Vagina (tissue), 2 donors: ENCODE results near the gene SLC13A1. TPM values are rescaled to one million over a fixed set of nuclear protein-coding genes. Genes with fewer than 3 reads are reported as not detected.
"Not testable (repeated sequence)": the region's sequence is repeated elsewhere in the genome, so short reads cannot be mapped to it uniquely, and the experiment has no call there.

Experiments
- DNase-seq, 2 donors: peaks; one replicate each; pipeline ENCODE4 v3.0.0-alpha.2; 2017; ENCODE audit errors: extremely low spot score in 2 of 2
- H3K27ac ChIP-seq: fragments of 200-600 bp; sonication (generic); one replicate; pipeline ENCODE4 v1.5.1; 2019
- H3K27me3 ChIP-seq: fragments of 200-600 bp; sonication (generic); one replicate; pipeline ENCODE4 v1.5.1; 2019
- H3K36me3 ChIP-seq, 2 donors: fragments of 200-600 bp; sonication (generic); one replicate each; pipeline ENCODE4 v1.5.1; 2017 to 2019
- H3K4me1 ChIP-seq: fragments of 200-600 bp; sonication (generic); one replicate; pipeline ENCODE4 v1.5.1; 2019
- H3K4me3 ChIP-seq, 2 donors: fragments of 200-600 bp; sonication (generic); 1 replicate in 1 of 2; 2 replicates in 1 of 2; pipeline ENCODE4 v1.5.1; 2016 to 2019
- H3K9me3 ChIP-seq: fragments of 200-600 bp; sonication (generic); one replicate; pipeline ENCODE4 v1.5.1; 2019
- POLR2A ChIP-seq, 2 donors: fragments of 450-650 bp; IDR thresholded peaks; one replicate each; pipeline ENCODE4 v1.6.1; 2017; ENCODE audit warnings: antibody characterized with exemption in 2 of 2, mild to moderate bottlenecking in 2 of 2, moderate library complexity in 2 of 2
- POLR2AphosphoS5 ChIP-seq, 2 donors: sonication (generic); formaldehyde crosslinking; IDR thresholded peaks; one replicate each; pipeline ENCODE4 v1.9.0; 2017; ENCODE audit warnings: antibody characterized with exemption in 2 of 2, mild to moderate bottlenecking in 2 of 2, low read depth in 1 of 2; ENCODE audit not compliant: insufficient read depth in 1 of 2
- intact Hi-C: fragments of 100-400 bp; cut with DNase I; formaldehyde crosslinking; loops from one replicate; pipeline ENCODE4 v1.15.1; 2023
- total RNA-seq: library from RNA; depleted of rRNA; stranded (reverse); fragments of >200 nt; gene quantifications from one replicate; pipeline ENCODE4 v1.2.3, GENCODE V29; 2016
- TF ChIP-seq, protein P1 (sequence below), 3 experiments: fragments of 450-650 bp in 2 of 3; fragments of 200-600 bp in 1 of 3; sonication (generic) in 1 of 3; IDR thresholded peaks; one replicate each; pipeline ENCODE4 v1.5.1; 2017 to 2019; ENCODE audit warnings: antibody characterized with exemption in 3 of 3, mild to moderate bottlenecking in 2 of 3, moderate library complexity in 2 of 3

SLC13A1 gene
- total RNA-seq, 1 donor from 2014 or later, result not detected

DNA sequence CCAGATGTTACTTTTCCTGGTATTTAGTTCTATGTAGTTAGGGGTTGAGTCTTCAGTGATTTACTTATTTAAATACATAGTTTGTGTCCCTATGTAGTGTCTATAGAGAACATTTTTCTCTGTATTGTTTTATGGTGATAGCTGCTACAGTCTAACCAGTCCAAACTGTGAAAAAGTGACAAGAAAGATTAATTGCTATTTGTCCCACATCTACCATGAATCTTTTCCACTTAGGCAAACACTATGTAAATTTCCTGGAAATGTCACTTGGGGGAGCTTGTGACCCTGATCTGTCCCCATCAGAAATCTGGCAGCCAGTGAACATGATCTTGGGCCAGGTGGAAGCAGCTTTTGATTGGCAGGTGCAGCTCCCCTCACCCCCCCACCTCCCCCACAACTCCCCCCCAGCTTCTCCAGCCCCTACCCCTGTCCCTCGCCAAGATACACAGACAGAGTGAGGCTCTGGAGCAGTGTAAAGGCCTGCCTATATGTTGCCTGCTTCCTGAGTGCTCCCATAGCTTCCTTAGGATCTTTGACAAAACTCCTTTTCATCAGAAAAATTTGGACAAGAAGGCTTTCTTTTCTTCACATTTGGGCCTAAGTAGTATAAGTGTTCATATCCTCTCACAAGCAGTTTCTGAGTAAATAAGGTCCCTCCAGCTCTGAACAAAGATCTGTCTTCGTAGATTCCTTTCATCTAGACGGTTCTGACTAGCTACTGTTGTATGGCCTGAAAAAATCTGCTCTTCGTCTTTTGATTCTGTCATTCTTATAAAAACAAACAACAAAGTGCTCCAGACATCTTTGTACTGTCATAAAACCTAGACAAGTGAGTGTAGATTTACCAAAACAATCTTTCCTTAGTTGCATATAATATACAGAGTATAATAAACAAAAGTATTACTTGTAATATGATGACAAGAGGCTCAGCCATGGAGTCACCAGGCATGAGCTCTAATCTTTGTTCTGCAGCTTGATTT, 31.5 kb upstream of the SLC13A1 start:
- Histone ChIP-seq H3K27me3 (no peaks in the 10 kb centered on the region), H3K9me3 (no peaks in the 10 kb centered on the region), H3K4me1 (no peaks in the 10 kb centered on the region), H3K4me3 (no peak overlapping the region), H3K27ac (no peak overlapping the region), H3K36me3 (no peaks in the 10 kb centered on the region)
- DNase-seq, result no peak
- TF ChIP-seq, protein P1, sequence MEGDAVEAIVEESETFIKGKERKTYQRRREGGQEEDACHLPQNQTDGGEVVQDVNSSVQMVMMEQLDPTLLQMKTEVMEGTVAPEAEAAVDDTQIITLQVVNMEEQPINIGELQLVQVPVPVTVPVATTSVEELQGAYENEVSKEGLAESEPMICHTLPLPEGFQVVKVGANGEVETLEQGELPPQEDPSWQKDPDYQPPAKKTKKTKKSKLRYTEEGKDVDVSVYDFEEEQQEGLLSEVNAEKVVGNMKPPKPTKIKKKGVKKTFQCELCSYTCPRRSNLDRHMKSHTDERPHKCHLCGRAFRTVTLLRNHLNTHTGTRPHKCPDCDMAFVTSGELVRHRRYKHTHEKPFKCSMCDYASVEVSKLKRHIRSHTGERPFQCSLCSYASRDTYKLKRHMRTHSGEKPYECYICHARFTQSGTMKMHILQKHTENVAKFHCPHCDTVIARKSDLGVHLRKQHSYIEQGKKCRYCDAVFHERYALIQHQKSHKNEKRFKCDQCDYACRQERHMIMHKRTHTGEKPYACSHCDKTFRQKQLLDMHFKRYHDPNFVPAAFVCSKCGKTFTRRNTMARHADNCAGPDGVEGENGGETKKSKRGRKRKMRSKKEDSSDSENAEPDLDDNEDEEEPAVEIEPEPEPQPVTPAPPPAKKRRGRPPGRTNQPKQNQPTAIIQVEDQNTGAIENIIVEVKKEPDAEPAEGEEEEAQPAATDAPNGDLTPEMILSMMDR (IDR thresholded peaks at IDR 0.05), result no peak
- no peak for TF ChIP-seq POLR2A (IDR thresholded peaks at IDR 0.05)
- no peak for TF ChIP-seq POLR2AphosphoS5 (IDR thresholded peaks at IDR 0.05; ENCODE audit: insufficient read depth in 1 of 2, low read depth in 1 of 2)
- intact Hi-C loops, result no loop called here

- H3K4me3 ChIP-seq, result no peak overlapping the region
- TF ChIP-seq POLR2AphosphoS5 (IDR thresholded peaks at IDR 0.05; ENCODE audit: insufficient read depth in 1 of 2, low read depth in 1 of 2) (no peak), POLR2A (IDR thresholded peaks at IDR 0.05) (no peak)
- TF ChIP-seq, protein P1 (IDR thresholded peaks at IDR 0.05), result no peak
- intact Hi-C loops, result no loop called here
These were observed 30.8 kb upstream of the SLC13A1 start for GRCh38 chr7:123230603-123231002.

DNA sequence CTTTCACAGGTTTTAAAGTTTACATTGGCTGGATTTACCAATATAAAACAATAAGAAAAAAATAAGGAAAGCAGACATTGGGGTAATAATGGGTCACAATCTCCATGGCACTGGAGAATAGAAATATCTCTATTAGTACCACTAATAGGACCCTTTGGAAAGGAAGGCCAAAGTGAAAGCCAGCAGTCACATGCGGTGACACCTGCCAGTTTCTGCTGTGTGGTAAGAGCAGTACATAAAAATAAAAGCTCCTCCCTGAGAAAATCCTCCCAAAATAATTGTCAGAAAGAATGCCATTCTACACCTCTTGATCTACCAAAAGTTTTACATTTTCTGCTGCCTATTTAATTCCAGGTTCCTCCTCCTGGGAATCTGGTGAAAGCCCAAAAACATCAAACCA, 30.4 kb upstream of the SLC13A1 start:
- no peaks in the 10 kb centered on the region for H3K9me3 ChIP-seq
- H3K27me3 ChIP-seq, result no peaks in the 10 kb centered on the region
- no peak overlapping the region for H3K27ac ChIP-seq
- H3K4me1 ChIP-seq, result no peaks in the 10 kb centered on the region
- H3K36me3 ChIP-seq, result no peaks in the 10 kb centered on the region
- no peak for DNase-seq
- TF ChIP-seq POLR2A (IDR thresholded peaks at IDR 0.05), result no peak
- no peak for TF ChIP-seq POLR2AphosphoS5 (IDR thresholded peaks at IDR 0.05; ENCODE audit: insufficient read depth in 1 of 2, low read depth in 1 of 2)
- TF ChIP-seq, protein P1 (IDR thresholded peaks at IDR 0.05), result no peak
- H3K4me3 ChIP-seq, result no peak overlapping the region
- intact Hi-C loops, result no loop called here

More at GRCh38 chr7:123230603-123231002, 30.8 kb upstream of the SLC13A1 start:
- Histone ChIP-seq H3K9me3 (no peaks in the 10 kb centered on the region), H3K36me3 (no peaks in the 10 kb centered on the region), H3K27me3 (no peaks in the 10 kb centered on the region), H3K27ac (no peak overlapping the region), H3K4me1 (no peaks in the 10 kb centered on the region)
- DNase-seq, result no peak

GRCh38 chr7:123229426-123229825, 29.7 kb upstream of the SLC13A1 start:
- no peak for TF ChIP-seq POLR2AphosphoS5 (IDR thresholded peaks at IDR 0.05; ENCODE audit: insufficient read depth in 1 of 2, low read depth in 1 of 2)
- TF ChIP-seq POLR2A (IDR thresholded peaks at IDR 0.05), result no peak
- TF ChIP-seq, protein P1 (IDR thresholded peaks at IDR 0.05), result no peak
- Histone ChIP-seq H3K27ac (no peak overlapping the region), H3K9me3 (no peaks in the 10 kb centered on the region), H3K36me3 (no peaks in the 10 kb centered on the region), H3K4me1 (no peaks in the 10 kb centered on the region), H3K27me3 (no peaks in the 10 kb centered on the region), H3K4me3 (no peak overlapping the region)
- intact Hi-C loops, result no loop called here
- DNase-seq, result no peak

DNA sequence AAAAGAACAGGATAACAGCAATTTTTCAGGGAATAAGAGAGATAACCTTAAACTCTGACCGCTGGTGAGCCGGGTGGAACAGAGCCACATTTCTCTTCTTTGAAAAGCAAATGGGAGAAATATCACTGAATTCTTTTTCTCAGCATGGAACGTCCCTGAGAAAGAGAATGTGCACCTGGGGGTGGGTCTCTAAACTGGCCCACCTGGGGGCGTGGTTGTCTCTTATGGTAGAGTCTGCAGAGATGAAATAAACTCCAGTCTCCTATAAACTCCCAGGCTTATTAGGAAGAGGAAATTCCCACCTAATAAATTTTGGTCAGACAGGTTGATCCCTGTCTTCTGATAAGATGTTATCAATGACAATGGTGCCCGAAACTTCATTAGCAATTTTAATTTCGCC, 27.9 kb upstream of the SLC13A1 start:
- H3K4me1 ChIP-seq, H3K9me3 ChIP-seq, H3K27me3 ChIP-seq, H3K36me3 ChIP-seq, DNase-seq, intact Hi-C loops, H3K27ac ChIP-seq, H3K4me3 ChIP-seq: not testable (repeated sequence)
